HCT116 (cell line): ENCODE results near the gene B3GNT2.

Experiments used
- CTCF ChIP-seq, 3 experiments: fragments of 200-600 bp in 1 of 3; sonication (generic) in 1 of 3; IDR thresholded peaks in 2 of 3; conservative IDR thresholded peaks in 1 of 3; 2 replicates each; pipeline ENCODE4 v1.5.1; 2012 to 2017; ENCODE audit warnings: low read depth in 2 of 3, low read length in 2 of 3, antibody characterized with exemption in 1 of 3, borderline replicate concordance in 1 of 3, control low read depth in 1 of 3, mild to moderate bottlenecking in 1 of 3, mixed read lengths in 1 of 3, mixed run types in 1 of 3, moderate library complexity in 1 of 3; ENCODE audit not compliant: insufficient read depth in 1 of 3
- ELF1 ChIP-seq: IDR thresholded peaks from 2 replicates; pipeline ENCODE4 v1.6.1; 2012; ENCODE audit warnings: low read depth, borderline replicate concordance
- EZH2phosphoT487 ChIP-seq: fragments of 200-600 bp; IDR thresholded peaks from 2 replicates; pipeline ENCODE4 v1.6.1; 2018; ENCODE audit warnings: antibody characterized with exemption, borderline replicate concordance
- MAX ChIP-seq: IDR thresholded peaks from 2 replicates; pipeline ENCODE4 v1.6.1; 2012
- POLR2A ChIP-seq: IDR thresholded peaks from 2 replicates; pipeline ENCODE4 v1.7.0; 2011; ENCODE audit warnings: borderline replicate concordance; ENCODE audit not compliant: insufficient read depth, insufficient read length; ENCODE audit errors: extremely low read depth
- POLR2AphosphoS5 ChIP-seq: IDR thresholded peaks from 2 replicates; pipeline ENCODE4 v1.6.1; 2011; ENCODE audit warnings: mild to moderate bottlenecking, low read depth, low read length, moderate library complexity
- REST ChIP-seq: IDR thresholded peaks from 2 replicates; pipeline ENCODE4 v1.6.1; 2012; ENCODE audit warnings: low read depth
- SIN3A ChIP-seq: IDR thresholded peaks from 2 replicates; pipeline ENCODE4 v1.6.1; 2012; ENCODE audit warnings: low read depth
- YY1 ChIP-seq: IDR thresholded peaks from 2 replicates; pipeline ENCODE4 v1.6.1; 2011; ENCODE audit warnings: low read length, low read depth, moderate library complexity, mild to moderate bottlenecking; ENCODE audit not compliant: insufficient replicate concordance; ENCODE audit errors: extremely low read depth
- ZBTB33 ChIP-seq: IDR thresholded peaks from 2 replicates; pipeline ENCODE4 v1.6.1; 2011; ENCODE audit warnings: mild to moderate bottlenecking, low read length, moderate library complexity; ENCODE audit not compliant: insufficient replicate concordance; ENCODE audit errors: extremely low read depth

- TF ChIP-seq CTCF (IDR thresholded peaks at IDR 0.05 in 2 of 3, conservative IDR thresholded peaks at IDR 0.05 in 1 of 3; ENCODE audit: borderline replicate concordance in 1 of 3, insufficient read depth in 1 of 3, low read depth in 2 of 3, low read length in 2 of 3) (no peak), ZBTB33 (no peak), POLR2A (no peak), POLR2AphosphoS5 (no peak), ELF1 (no peak), EZH2phosphoT487 (no peak), SIN3A (no peak), MAX (no peak), YY1 (no peak), REST (no peak)
Observed at GRCh38 chr2:62185475-62186155, 10.3 kb upstream of the B3GNT2 start.
